OCI-LY7 (cell line): Measurements from ENCODE around the gene APBB2. TPM values are rescaled to one million over a fixed set of nuclear protein-coding genes. Genes with fewer than 3 reads are reported as not detected.

Source experiments
- BruUV-seq: library from RNA; stranded (reverse); fragments of 400-500 nt; replicated peaks from 2 replicates; lab custom pipeline; 2021; lab: Mats Ljungman, UMichigan
- CTCF ChIA-PET: fragments of 300-600 bp; sonication (Branson Sonifier 250); formaldehyde crosslinking; loops from one replicate; lab custom pipeline; 2022; ENCODE audit warnings: antibody characterized with exemption; ENCODE audit not compliant: unreplicated experiment; lab: Charles Lee
- POLR2A ChIA-PET: fragments of 300-600 bp; sonication (Branson Sonifier 250); formaldehyde crosslinking; loops from one replicate; lab custom pipeline; 2022; ENCODE audit warnings: antibody characterized with exemption; lab: Charles Lee
- DNase-seq: peaks from one replicate; pipeline ENCODE4 v3.0.0-alpha.2; 2015; ENCODE audit warnings: low spot score
- H2AFZ ChIP-seq: fragments of 200-600 bp; sonication (generic), shearing (Covaris generic); 2 replicates; pipeline ENCODE4 v1.6.1; 2014; ENCODE audit warnings: mild to moderate bottlenecking, antibody characterized with exemption, low read length, moderate library complexity
- H3K27ac ChIP-seq: fragments of 200-600 bp; sonication (generic); 2 replicates; pipeline ENCODE4 v1.5.1; 2014; ENCODE audit warnings: mixed run types, low read depth, mild to moderate bottlenecking, moderate library complexity, low read length, inconsistent platforms; ENCODE audit not compliant: poor library complexity, severe bottlenecking
- H3K36me3 ChIP-seq: fragments of 200-600 bp; sonication (generic); 2 replicates; pipeline ENCODE4 v1.6.1; 2014; ENCODE audit warnings: mild to moderate bottlenecking, antibody characterized with exemption, low read length, moderate library complexity, mixed read lengths; ENCODE audit not compliant: insufficient read depth
- H3K4me1 ChIP-seq: fragments of 200-600 bp; sonication (generic); 2 replicates; pipeline ENCODE4 v1.5.1; 2014; ENCODE audit warnings: mild to moderate bottlenecking, low read length; ENCODE audit not compliant: insufficient read depth, poor library complexity, severe bottlenecking
- H3K4me2 ChIP-seq: fragments of 200-600 bp; sonication (generic); 2 replicates; pipeline ENCODE4 v1.6.1; 2014; ENCODE audit warnings: mild to moderate bottlenecking, low read length
- H3K4me3 ChIP-seq: fragments of 200-600 bp; sonication (generic); 2 replicates; pipeline ENCODE4 v1.5.1; 2014; ENCODE audit warnings: mild to moderate bottlenecking, low read depth, low read length; ENCODE audit not compliant: poor library complexity, severe bottlenecking
- H3K79me2 ChIP-seq: fragments of 200-600 bp; sonication (generic); 2 replicates; pipeline ENCODE4 v1.6.1; 2016; ENCODE audit warnings: low read depth, mild to moderate bottlenecking, low read length, moderate library complexity, mixed read lengths; ENCODE audit not compliant: insufficient read depth
- H3K9me2 ChIP-seq: fragments of 200-600 bp; sonication (generic); 2 replicates; pipeline ENCODE4 v1.6.1; 2016; ENCODE audit warnings: mild to moderate bottlenecking, low read length, mixed read lengths; ENCODE audit not compliant: insufficient read depth
- H3K9me3 ChIP-seq: fragments of 200-600 bp; sonication (generic); 2 replicates; pipeline ENCODE4 v1.6.1; 2014; ENCODE audit warnings: mild to moderate bottlenecking, mixed run types, low read length, mixed read lengths
- H4K20me1 ChIP-seq: fragments of 200-600 bp; sonication (generic); 2 replicates; pipeline ENCODE4 v1.6.1; 2014; ENCODE audit warnings: mild to moderate bottlenecking, antibody characterized with exemption, low read length, moderate library complexity, mixed read lengths; ENCODE audit not compliant: insufficient read depth
- EZH2phosphoT487 ChIP-seq: fragments of 200-600 bp; sonication (generic); IDR thresholded peaks from 2 replicates; pipeline ENCODE4 v1.6.1; 2018; ENCODE audit warnings: low read depth, borderline replicate concordance, mild to moderate bottlenecking, mixed run types, antibody characterized with exemption, low read length, moderate library complexity, mixed read lengths
- intact Hi-C: fragments of 100-400 bp; cut with micrococcal nuclease; formaldehyde crosslinking; loops from one replicate; pipeline ENCODE4 v1.10.0; 2022; ENCODE audit not compliant: unreplicated experiment
- total RNA-seq, 2 experiments: library from RNA; depleted of rRNA in 1 of 2; stranded (reverse); fragments of >200 nt in 1 of 2; shearing (Covaris generic) in 1 of 2; gene quantifications; 2 replicates each; pipeline ENCODE4 v1.2.3, GENCODE V29; 2014 to 2022
- TF ChIP-seq, protein P1 (sequence below): fragments of 200-600 bp; sonication (generic); conservative IDR thresholded peaks from 2 replicates; pipeline ENCODE4 v1.5.1; 2014; ENCODE audit warnings: mild to moderate bottlenecking, antibody characterized with exemption, low read length, moderate library complexity, mixed read lengths

The APBB2 gene
- total RNA-seq, 2 experiments from 2014 or later, result 66.4 to 88.5 TPM

DNA sequence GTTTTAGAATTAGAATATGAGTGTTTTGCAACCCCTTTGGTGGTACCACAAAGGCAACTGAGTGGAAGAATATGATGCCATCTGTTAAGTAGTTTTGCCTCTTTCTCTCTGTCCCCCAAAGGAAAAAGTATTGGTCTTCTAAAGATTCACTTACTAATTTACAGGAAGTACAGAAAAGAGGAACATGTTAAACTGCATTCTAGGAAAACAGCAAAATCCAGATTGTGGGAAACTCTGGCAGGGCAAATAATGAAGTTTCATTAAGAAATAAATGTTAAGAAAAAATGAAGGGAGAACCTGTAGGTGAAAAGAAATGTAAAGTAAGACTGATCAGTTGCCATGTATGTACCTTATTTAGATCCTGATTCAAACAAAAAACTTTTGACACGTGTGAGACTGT, 425.3 kb downstream of the APBB2 start:
- Histone ChIP-seq H2AFZ (no peak overlapping the region), H3K9me2 (no peaks in the 10 kb centered on the region), H3K36me3 (no peaks in the 10 kb centered on the region), H3K4me2 (no peak overlapping the region), H3K9me3 (no peaks in the 10 kb centered on the region), H3K27ac (no peak overlapping the region), H4K20me1 (no peaks in the 10 kb centered on the region), H3K4me3 (no peak overlapping the region), H3K4me1 (no peaks in the 10 kb centered on the region), H3K79me2 (no peaks in the 10 kb centered on the region)
- intact Hi-C loops, result no loop called here
- CTCF ChIA-PET, result no interaction called here
- POLR2A ChIA-PET, result no interaction called here
- no peak for TF ChIP-seq EZH2phosphoT487
- TF ChIP-seq, protein P1, sequence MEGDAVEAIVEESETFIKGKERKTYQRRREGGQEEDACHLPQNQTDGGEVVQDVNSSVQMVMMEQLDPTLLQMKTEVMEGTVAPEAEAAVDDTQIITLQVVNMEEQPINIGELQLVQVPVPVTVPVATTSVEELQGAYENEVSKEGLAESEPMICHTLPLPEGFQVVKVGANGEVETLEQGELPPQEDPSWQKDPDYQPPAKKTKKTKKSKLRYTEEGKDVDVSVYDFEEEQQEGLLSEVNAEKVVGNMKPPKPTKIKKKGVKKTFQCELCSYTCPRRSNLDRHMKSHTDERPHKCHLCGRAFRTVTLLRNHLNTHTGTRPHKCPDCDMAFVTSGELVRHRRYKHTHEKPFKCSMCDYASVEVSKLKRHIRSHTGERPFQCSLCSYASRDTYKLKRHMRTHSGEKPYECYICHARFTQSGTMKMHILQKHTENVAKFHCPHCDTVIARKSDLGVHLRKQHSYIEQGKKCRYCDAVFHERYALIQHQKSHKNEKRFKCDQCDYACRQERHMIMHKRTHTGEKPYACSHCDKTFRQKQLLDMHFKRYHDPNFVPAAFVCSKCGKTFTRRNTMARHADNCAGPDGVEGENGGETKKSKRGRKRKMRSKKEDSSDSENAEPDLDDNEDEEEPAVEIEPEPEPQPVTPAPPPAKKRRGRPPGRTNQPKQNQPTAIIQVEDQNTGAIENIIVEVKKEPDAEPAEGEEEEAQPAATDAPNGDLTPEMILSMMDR, result no peak
- no peak for DNase-seq
- BruUV-seq, result no TSS peak

DNA sequence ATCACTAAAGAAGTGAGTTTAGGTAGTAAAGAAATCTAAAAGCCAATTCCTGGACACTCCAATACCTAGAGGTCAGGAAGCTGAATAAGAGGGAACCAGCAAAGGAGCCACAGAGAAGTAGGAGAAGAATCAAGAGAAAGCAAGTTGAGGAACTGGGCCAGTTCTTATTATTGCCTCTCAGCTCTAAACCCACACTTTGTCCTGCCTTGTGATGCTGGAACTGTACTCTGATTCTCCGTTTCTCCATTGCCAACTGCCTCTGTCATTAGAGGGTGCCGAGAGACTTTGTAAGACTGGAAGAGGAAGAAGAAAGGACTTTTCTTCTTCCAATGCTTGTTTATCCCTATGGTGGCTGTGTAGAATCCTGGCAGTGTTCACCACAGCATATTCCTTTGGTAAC, 426.0 kb downstream of the APBB2 start:
- no peaks in the 10 kb centered on the region for H3K36me3 ChIP-seq
- H3K9me2 ChIP-seq, result no peaks in the 10 kb centered on the region
- POLR2A ChIA-PET, result no interaction called here
- CTCF ChIA-PET, result no interaction called here
- DNase-seq, result no peak
- no peaks in the 10 kb centered on the region for H4K20me1 ChIP-seq
- H3K27ac ChIP-seq, result no peak overlapping the region
- no peak overlapping the region for H3K4me3 ChIP-seq
- TF ChIP-seq, protein P1, result no peak
- TF ChIP-seq EZH2phosphoT487, result no peak
- no peak overlapping the region for H3K4me2 ChIP-seq
- no peak overlapping the region for H2AFZ ChIP-seq
- H3K9me3 ChIP-seq, result no peaks in the 10 kb centered on the region
- no peaks in the 10 kb centered on the region for H3K79me2 ChIP-seq
- intact Hi-C loops, result no loop called here
- H3K4me1 ChIP-seq, result no peaks in the 10 kb centered on the region
- no TSS peak for BruUV-seq

DNA sequence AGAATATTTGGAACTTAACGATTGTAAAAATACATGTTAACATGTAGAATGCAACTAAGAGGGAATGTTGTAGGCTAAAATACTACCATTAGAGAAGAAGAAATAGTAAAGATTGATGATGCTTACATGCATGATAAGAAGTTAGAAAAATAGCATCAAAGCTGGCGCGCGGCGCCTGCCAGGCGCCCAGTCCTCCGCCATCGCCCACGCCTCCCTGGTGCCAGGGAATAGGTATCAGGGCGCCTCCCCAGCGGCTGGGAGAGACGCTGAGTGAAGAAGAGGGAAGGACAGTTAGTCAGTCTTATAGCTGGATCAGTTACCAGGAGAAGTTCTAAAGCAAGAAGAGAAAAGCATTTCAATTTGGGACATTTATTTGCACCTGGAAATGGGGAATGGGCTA, 428.6 kb downstream of the APBB2 start:
- no peak overlapping the region for H2AFZ ChIP-seq
- TF ChIP-seq EZH2phosphoT487, result no peak
- TF ChIP-seq, protein P1, result no peak
- no peak for DNase-seq
- H3K9me3 ChIP-seq, result no peaks in the 10 kb centered on the region
- no peaks in the 10 kb centered on the region for H4K20me1 ChIP-seq
- intact Hi-C loops, result no loop called here
- no peak overlapping the region for H3K27ac ChIP-seq
- H3K4me1 ChIP-seq, result no peaks in the 10 kb centered on the region
- ChIA-PET CTCF (no interaction called here), POLR2A (interaction anchor here (0.6 to 0.8 kb wide), 2 partner anchors 9 to 14 kb away, joined by 3 read pairs; no protein-coding TSS in a partner anchor)
- no peaks in the 10 kb centered on the region for H3K79me2 ChIP-seq
- no peak overlapping the region for H3K4me3 ChIP-seq
- no TSS peak for BruUV-seq
- no peaks in the 10 kb centered on the region for H3K36me3 ChIP-seq
- no peaks in the 10 kb centered on the region for H3K9me2 ChIP-seq
- no peak overlapping the region for H3K4me2 ChIP-seq
